HEK293T (cell line): ENCODE results near the gene RNU1-4.
"Not testable (repeated sequence)": the region's sequence is repeated elsewhere in the genome, so short reads cannot be mapped to it uniquely, and the experiment has no call there.

ENCODE experiments used
- BHLHE40 ChIP-seq: fragments of 450-650 bp; IDR thresholded peaks from 2 replicates; pipeline ENCODE4 v1.6.1; 2016; ENCODE audit warnings: mild to moderate bottlenecking, moderate library complexity, borderline replicate concordance
- CTBP1 ChIP-seq: fragments of 450-650 bp; IDR thresholded peaks from 2 replicates; pipeline ENCODE4 v1.6.1; 2016; ENCODE audit warnings: borderline replicate concordance
- ELF4 ChIP-seq: fragments of 450-650 bp; IDR thresholded peaks from 2 replicates; pipeline ENCODE4 v1.6.1; 2017; ENCODE audit warnings: antibody characterized with exemption
- FOXA1 ChIP-seq: fragments of 450-650 bp; IDR thresholded peaks from 2 replicates; pipeline ENCODE4 v1.6.1; 2016; ENCODE audit warnings: mild to moderate bottlenecking
- FOXK2 ChIP-seq: fragments of 450-650 bp; IDR thresholded peaks from 2 replicates; pipeline ENCODE4 v1.6.1; 2016; ENCODE audit warnings: mild to moderate bottlenecking
- FOXM1 ChIP-seq: fragments of 450-650 bp; IDR thresholded peaks from 2 replicates; pipeline ENCODE4 v1.6.1; 2017; ENCODE audit warnings: mild to moderate bottlenecking, borderline replicate concordance
- NFRKB ChIP-seq: fragments of 450-650 bp; IDR thresholded peaks from 2 replicates; pipeline ENCODE4 v1.6.1; 2016; ENCODE audit warnings: mild to moderate bottlenecking, moderate library complexity
- SP1 ChIP-seq: fragments of 450-650 bp; IDR thresholded peaks from 2 replicates; pipeline ENCODE4 v1.6.1; 2017
- SUZ12 ChIP-seq: fragments of 450-650 bp; IDR thresholded peaks from 2 replicates; pipeline ENCODE4 v1.6.1; 2016; ENCODE audit warnings: mild to moderate bottlenecking
- TARDBP ChIP-seq: fragments of 450-650 bp; IDR thresholded peaks from 2 replicates; pipeline ENCODE4 v1.6.1; 2016
- ZNF384 ChIP-seq: fragments of 450-650 bp; IDR thresholded peaks from 2 replicates; pipeline ENCODE4 v1.6.1; 2016
- TF ChIP-seq, protein P1 (sequence below): fragments of 450-650 bp; IDR thresholded peaks from 2 replicates; pipeline ENCODE4 v1.6.1; 2016

GRCh38 chr1:16784955-16785354, 44.6 kb downstream of the RNU1-4 start:
- TF ChIP-seq NFRKB, SP1, ELF4, TARDBP, FOXA1, FOXM1, SUZ12, BHLHE40, FOXK2, ZNF384, CTBP1: not testable (repeated sequence)
- TF ChIP-seq, protein P1, sequence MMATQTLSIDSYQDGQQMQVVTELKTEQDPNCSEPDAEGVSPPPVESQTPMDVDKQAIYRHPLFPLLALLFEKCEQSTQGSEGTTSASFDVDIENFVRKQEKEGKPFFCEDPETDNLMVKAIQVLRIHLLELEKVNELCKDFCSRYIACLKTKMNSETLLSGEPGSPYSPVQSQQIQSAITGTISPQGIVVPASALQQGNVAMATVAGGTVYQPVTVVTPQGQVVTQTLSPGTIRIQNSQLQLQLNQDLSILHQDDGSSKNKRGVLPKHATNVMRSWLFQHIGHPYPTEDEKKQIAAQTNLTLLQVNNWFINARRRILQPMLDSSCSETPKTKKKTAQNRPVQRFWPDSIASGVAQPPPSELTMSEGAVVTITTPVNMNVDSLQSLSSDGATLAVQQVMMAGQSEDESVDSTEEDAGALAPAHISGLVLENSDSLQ: not testable (repeated sequence)
